ENCODE data around the gene ARFIP1. TPM values are rescaled to one million over a fixed set of nuclear protein-coding genes. Genes with fewer than 3 reads are reported as not detected.

ARFIP1 gene
- total RNA-seq, 2 experiments from 2014 or later = 8.4 to 10.5 TPM

- ATAC-seq (no peak), DNase-seq (no peak)
- Mint-ChIP-seq H3K36me3 (ENCODE audit: low read depth) (no peaks in the 10 kb centered on the region), H3K27me3 (peaks cover 12% of the 10 kb centered on the region), H3K9me3 (ENCODE audit: low read depth) (no peaks in the 10 kb centered on the region), H3K27ac (no peak overlapping the region), H3K4me3 (no peak overlapping the region), H3K4me1 (no peaks in the 10 kb centered on the region)
- intact Hi-C loops (cut with DNase I, micrococcal nuclease) = no loop called here
- CTCF ChIA-PET = no interaction called here
- POLR2A ChIA-PET = no interaction called here
Measured at GRCh38 chr4:152928286-152928685, 148.5 kb downstream of the ARFIP1 start.

GRCh38 chr4:152929888-152930287, 150.1 kb downstream of the ARFIP1 start:
- H3K36me3 Mint-ChIP-seq (ENCODE audit: low read depth) = no peaks in the 10 kb centered on the region
- H3K27me3 Mint-ChIP-seq = peaks cover 25% of the 10 kb centered on the region
- no peak overlapping the region for H3K4me3 Mint-ChIP-seq
- no peak overlapping the region for H3K27ac Mint-ChIP-seq
- ChIA-PET CTCF (interaction anchor here (1.4 kb wide), 1 partner anchor 11 kb away, joined by 4 read pairs; no protein-coding TSS in a partner anchor), POLR2A (no interaction called here)
- DNase-seq (no peak), ATAC-seq (no peak)
- H3K9me3 Mint-ChIP-seq (ENCODE audit: low read depth) = no peaks in the 10 kb centered on the region
- intact Hi-C loops (cut with DNase I, micrococcal nuclease) = no loop called here
- no peaks in the 10 kb centered on the region for H3K4me1 Mint-ChIP-seq

GRCh38 chr4:152935143-152935542, 155.4 kb downstream of the ARFIP1 start:
- peaks cover 15% of the 10 kb centered on the region for H3K4me1 Mint-ChIP-seq
- no peak overlapping the region for H3K27ac Mint-ChIP-seq
- DNase-seq (peak; percentile 57), ATAC-seq (peak; percentile 45)
- ChIA-PET CTCF (interaction anchor here (0.7 to 2.8 kb wide), 3 partner anchors 23 to 192 kb away, joined by 3 to 11 read pairs (median 8); no protein-coding TSS in a partner anchor), POLR2A (interaction anchor here (0.6 kb wide), 1 partner anchor 43 kb away, joined by 4 read pairs; no protein-coding TSS in a partner anchor)
- H3K27me3 Mint-ChIP-seq = peaks cover 50% of the 10 kb centered on the region
- peak overlapping the region; percentile 60 for H3K4me3 Mint-ChIP-seq
- H3K9me3 Mint-ChIP-seq (ENCODE audit: low read depth) = no peaks in the 10 kb centered on the region
- H3K36me3 Mint-ChIP-seq (ENCODE audit: low read depth) = no peaks in the 10 kb centered on the region
- intact Hi-C loops (cut with DNase I, micrococcal nuclease) = loop anchor here (5.0 kb wide), 2 partner anchors 192 to 1528 kb away; partner anchors contain the start of gene FHIP1A (in 1 of the 2)

GRCh38 chr4:152935631-152936445, 156.1 kb downstream of the ARFIP1 start, which contains the start of gene FHDC1:
FHDC1 (plus strand) TSS chr4:152936323; CDS start chr4:152943058, 6,735 bp downstream.
- Mint-ChIP-seq H3K36me3 (ENCODE audit: low read depth) (no peaks in the 10 kb centered on the region), H3K4me3 (peak within 1 kb of the TSS; percentile 60), H3K27me3 (peaks cover 52% of the 10 kb centered on the region), H3K9me3 (ENCODE audit: low read depth) (no peaks in the 10 kb centered on the region), H3K27ac (no peak within 1 kb of the TSS), H3K4me1 (peaks cover 15% of the 10 kb centered on the region)
- intact Hi-C loops (cut with DNase I, micrococcal nuclease) = loop anchor here (2.0 to 5.0 kb wide), 4 partner anchors 89 to 1529 kb away; partner anchors contain the start of genes ARFIP1 (in 1 of the 2), FHIP1A (in 1 of the 2) and TIGD4 (in 1 of the 2)
- ATAC-seq (peak; percentile 64), DNase-seq (peak; percentile 38)
- ChIA-PET POLR2A (interaction anchor here (0.6 kb wide), 1 partner anchor 44 kb away, joined by 4 read pairs; no protein-coding TSS in a partner anchor), CTCF (interaction anchor here (0.7 to 2.8 kb wide), 3 partner anchors 24 to 191 kb away, joined by 3 to 11 read pairs (median 3); no protein-coding TSS in a partner anchor)

- peaks cover 15% of the 10 kb centered on the region for H3K4me1 Mint-ChIP-seq
- ChIA-PET CTCF (interaction anchor here (0.9 to 2.8 kb wide), 2 partner anchors 142 to 191 kb away, joined by 3 to 11 read pairs; no protein-coding TSS in a partner anchor), POLR2A (no interaction called here)
- no peaks in the 10 kb centered on the region for H3K36me3 Mint-ChIP-seq (ENCODE audit: low read depth)
- no peak overlapping the region for H3K27ac Mint-ChIP-seq
- H3K9me3 Mint-ChIP-seq (ENCODE audit: low read depth) = no peaks in the 10 kb centered on the region
- H3K4me3 Mint-ChIP-seq = peak overlapping the region; percentile 57
- peak; percentile 16 for ATAC-seq
- peaks cover 48% of the 10 kb centered on the region for H3K27me3 Mint-ChIP-seq
- peak; percentile 33 for DNase-seq
- intact Hi-C loops (cut with DNase I, micrococcal nuclease) = loop anchor here (2.0 to 5.0 kb wide), 4 partner anchors 90 to 1529 kb away; partner anchors contain the start of genes ARFIP1 (in 1 of the 2), FHIP1A (in 1 of the 2) and TIGD4 (in 1 of the 2)
Measured at GRCh38 chr4:152936446-152937335, 156.9 kb downstream of the ARFIP1 start.

GRCh38 chr4:152937336-152938236, 157.8 kb downstream of the ARFIP1 start:
- peaks cover 15% of the 10 kb centered on the region for H3K4me1 Mint-ChIP-seq
- H3K36me3 Mint-ChIP-seq (ENCODE audit: low read depth) = no peaks in the 10 kb centered on the region
- H3K27me3 Mint-ChIP-seq = peaks cover 48% of the 10 kb centered on the region
- no peak for ATAC-seq
- ChIA-PET POLR2A (no interaction called here), CTCF (interaction anchor here (0.8 to 2.8 kb wide), 2 partner anchors 146 to 190 kb away, joined by 3 to 11 read pairs; no protein-coding TSS in a partner anchor)
- intact Hi-C loops (cut with DNase I, micrococcal nuclease) = loop anchor here (2.0 to 5.0 kb wide), 4 partner anchors 91 to 1530 kb away; partner anchors contain the start of genes ARFIP1 (in 1 of the 2), FHIP1A (in 1 of the 2) and TIGD4 (in 1 of the 2)
- peak; percentile 35 for DNase-seq
- H3K9me3 Mint-ChIP-seq (ENCODE audit: low read depth) = no peaks in the 10 kb centered on the region
- H3K4me3 Mint-ChIP-seq = peak overlapping the region; percentile 59
- no peak overlapping the region for H3K27ac Mint-ChIP-seq

GRCh38 chr4:152938237-152938947, 158.6 kb downstream of the ARFIP1 start:
- DNase-seq (no peak), ATAC-seq (no peak)
- ChIA-PET CTCF (interaction anchor here (0.6 to 0.8 kb wide), 2 partner anchors 145 to 232 kb away, joined by 3 read pairs; no protein-coding TSS in a partner anchor), POLR2A (interaction anchor here (0.7 kb wide), 1 partner anchor 362 kb away, joined by 3 read pairs; no protein-coding TSS in a partner anchor)
- Mint-ChIP-seq H3K27me3 (peaks cover 52% of the 10 kb centered on the region), H3K4me3 (peak overlapping the region; percentile 59), H3K4me1 (peaks cover 15% of the 10 kb centered on the region), H3K36me3 (ENCODE audit: low read depth) (no peaks in the 10 kb centered on the region), H3K9me3 (ENCODE audit: low read depth) (no peaks in the 10 kb centered on the region), H3K27ac (no peak overlapping the region)
- intact Hi-C loops (cut with DNase I, micrococcal nuclease) = loop anchor here (5.0 kb wide), 2 partner anchors 189 to 1531 kb away; partner anchors contain the start of gene FHIP1A (in 1 of the 2)

- Mint-ChIP-seq H3K27ac (no peak overlapping the region), H3K4me3 (no peak overlapping the region), H3K27me3 (peaks cover 42% of the 10 kb centered on the region), H3K9me3 (ENCODE audit: low read depth) (no peaks in the 10 kb centered on the region), H3K4me1 (peaks cover 15% of the 10 kb centered on the region), H3K36me3 (ENCODE audit: low read depth) (no peaks in the 10 kb centered on the region)
- intact Hi-C loops (cut with DNase I, micrococcal nuclease) = loop anchor here (5.0 kb wide), 2 partner anchors 188 to 1532 kb away; partner anchors contain the start of gene FHIP1A (in 1 of the 2)
- ATAC-seq = no peak
- no peak for DNase-seq
- ChIA-PET CTCF (interaction anchor here (0.9 kb wide), 1 partner anchor 9 kb away, joined by 3 read pairs; no protein-coding TSS in a partner anchor), POLR2A (no interaction called here)
Measured at GRCh38 chr4:152939621-152940020, 159.9 kb downstream of the ARFIP1 start.

- H3K27me3 Mint-ChIP-seq = peaks cover 33% of the 10 kb centered on the region
- peaks cover 11% of the 10 kb centered on the region for H3K4me1 Mint-ChIP-seq
Measured at GRCh38 chr4:152940461-152940860, 160.7 kb downstream of the ARFIP1 start.

More at GRCh38 chr4:152940461-152940860, 160.7 kb downstream of the ARFIP1 start:
- Mint-ChIP-seq H3K27ac (no peak overlapping the region), H3K36me3 (ENCODE audit: low read depth) (no peaks in the 10 kb centered on the region), H3K4me3 (no peak overlapping the region), H3K9me3 (ENCODE audit: low read depth) (no peaks in the 10 kb centered on the region)
- POLR2A ChIA-PET = no interaction called here
- ATAC-seq (no peak), DNase-seq (no peak)
- intact Hi-C loops (cut with DNase I, micrococcal nuclease) = no loop called here
- CTCF ChIA-PET = interaction anchor here (1.0 to 1.3 kb wide), 2 partner anchors 11 to 143 kb away, joined by 3 to 4 read pairs; no protein-coding TSS in a partner anchor
